NK-92 treated with Interleukin-12 subunit alpha and Interleukin-12 subunit beta, amount 100 ng/mL, for 24 hours (cell line): ENCODE results near the gene SNX22.

ENCODE experiments used
- DNase-seq: peaks from one replicate; lab custom pipeline; 2025; lab: John Stamatoyannopoulos, UW

The SNX22 gene

GRCh38 chr15:64134345-64134829 lies 17.1 kb upstream of the SNX22 start:
- no peak for DNase-seq

- DNase-seq: no peak
Observed at GRCh38 chr15:64136347-64136746, 15.2 kb upstream of the SNX22 start.

GRCh38 chr15:64137226-64137833 lies 14.2 kb upstream of the SNX22 start:
- DNase-seq: no peak

- no peak for DNase-seq
Observed at GRCh38 chr15:64138331-64138941, 13.1 kb upstream of the SNX22 start.

GRCh38 chr15:64141798-64142512 lies 9.6 kb upstream of the SNX22 start:
- no peak for DNase-seq

GRCh38 chr15:64143276-64143675 lies 8.3 kb upstream of the SNX22 start:
- no peak for DNase-seq

GRCh38 chr15:64144192-64144564 lies 7.4 kb upstream of the SNX22 start:
- no peak for DNase-seq

GRCh38 chr15:64144565-64145281 lies 6.8 kb upstream of the SNX22 start:
- DNase-seq: no peak

- no peak for DNase-seq
Observed at GRCh38 chr15:64146041-64146440, 5.5 kb upstream of the SNX22 start.

GRCh38 chr15:64146520-64146884 lies 5.0 kb upstream of the SNX22 start:
- DNase-seq: no peak

- no peak for DNase-seq
Observed at GRCh38 chr15:64146885-64147681, 4.4 kb upstream of the SNX22 start.

GRCh38 chr15:64148168-64148567 lies 3.4 kb upstream of the SNX22 start:
- DNase-seq: no peak

- no peak for DNase-seq
Observed at GRCh38 chr15:64148581-64148980, 3.0 kb upstream of the SNX22 start.

- DNase-seq: no peak
Observed at GRCh38 chr15:64149424-64149823, 2.1 kb upstream of the SNX22 start.

GRCh38 chr15:64149893-64150578 lies 1.5 kb upstream of the SNX22 start:
- DNase-seq: no peak

GRCh38 chr15:64152507-64153387 lies 1.2 kb downstream of the SNX22 start:
- DNase-seq: no peak

GRCh38 chr15:64153480-64154367 lies 2.2 kb downstream of the SNX22 start:
- DNase-seq: peak; percentile 83

GRCh38 chr15:64155802-64156651 lies 4.5 kb downstream of the SNX22 start:
- DNase-seq: no peak
